ENCODE measurements around the gene BCR.

Gene BCR

GRCh38 chr22:23221351-23221804 is 41.1 kb downstream of the BCR start:
- no peak overlapping the region for H3K4me3 ChIP-seq (ENCODE audit: low read depth, low read length)
- DNase-seq (ENCODE audit: low read depth) = no peak
- TF ChIP-seq, protein P1, sequence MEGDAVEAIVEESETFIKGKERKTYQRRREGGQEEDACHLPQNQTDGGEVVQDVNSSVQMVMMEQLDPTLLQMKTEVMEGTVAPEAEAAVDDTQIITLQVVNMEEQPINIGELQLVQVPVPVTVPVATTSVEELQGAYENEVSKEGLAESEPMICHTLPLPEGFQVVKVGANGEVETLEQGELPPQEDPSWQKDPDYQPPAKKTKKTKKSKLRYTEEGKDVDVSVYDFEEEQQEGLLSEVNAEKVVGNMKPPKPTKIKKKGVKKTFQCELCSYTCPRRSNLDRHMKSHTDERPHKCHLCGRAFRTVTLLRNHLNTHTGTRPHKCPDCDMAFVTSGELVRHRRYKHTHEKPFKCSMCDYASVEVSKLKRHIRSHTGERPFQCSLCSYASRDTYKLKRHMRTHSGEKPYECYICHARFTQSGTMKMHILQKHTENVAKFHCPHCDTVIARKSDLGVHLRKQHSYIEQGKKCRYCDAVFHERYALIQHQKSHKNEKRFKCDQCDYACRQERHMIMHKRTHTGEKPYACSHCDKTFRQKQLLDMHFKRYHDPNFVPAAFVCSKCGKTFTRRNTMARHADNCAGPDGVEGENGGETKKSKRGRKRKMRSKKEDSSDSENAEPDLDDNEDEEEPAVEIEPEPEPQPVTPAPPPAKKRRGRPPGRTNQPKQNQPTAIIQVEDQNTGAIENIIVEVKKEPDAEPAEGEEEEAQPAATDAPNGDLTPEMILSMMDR (IDR thresholded peaks at IDR 0.05; ENCODE audit: insufficient read depth, low read depth, low read length, missing control alignments) = no peak

DNA sequence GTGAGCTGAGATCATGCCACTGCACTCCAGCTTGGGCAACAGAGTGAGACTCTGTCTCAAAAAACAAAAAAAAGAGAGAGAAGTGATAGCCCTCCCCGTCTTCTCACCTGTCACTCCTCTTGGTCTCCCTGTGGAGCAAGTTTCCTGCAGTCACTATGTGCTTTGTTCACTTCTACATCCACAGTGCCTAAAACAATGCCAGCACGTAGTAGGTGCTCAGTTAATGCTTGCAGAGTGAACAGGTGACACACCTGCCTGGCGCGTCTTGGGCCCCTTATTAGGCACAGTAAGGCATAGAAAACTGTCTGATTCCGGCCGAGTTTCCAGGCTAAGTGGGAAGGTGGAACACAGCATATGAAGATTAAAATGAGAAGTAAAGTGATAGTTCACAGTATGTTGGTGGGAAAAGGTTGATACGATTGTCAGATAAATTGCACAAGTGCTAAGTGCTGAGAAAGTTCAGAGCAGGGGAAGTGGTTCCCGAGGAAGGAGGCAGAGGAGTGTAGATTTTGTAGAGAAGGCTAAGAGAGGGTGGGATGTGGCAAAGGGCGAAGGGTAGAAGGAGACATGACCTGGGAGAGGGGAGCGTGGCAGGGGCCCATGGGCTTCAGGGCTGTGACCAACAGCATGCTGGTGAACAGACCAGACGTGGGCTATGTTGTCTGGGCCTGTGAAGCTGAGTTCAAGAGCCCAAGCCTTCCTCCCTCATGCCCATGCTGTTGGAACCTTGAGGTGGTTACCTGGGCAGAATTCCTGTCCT is 41.9 kb downstream of the BCR start:
- TF ChIP-seq, protein P1 (IDR thresholded peaks at IDR 0.05; ENCODE audit: insufficient read depth, low read depth, low read length, missing control alignments) = no peak
- DNase-seq (ENCODE audit: low read depth) = no peak
- no peak overlapping the region for H3K4me3 ChIP-seq (ENCODE audit: low read depth, low read length)

DNA sequence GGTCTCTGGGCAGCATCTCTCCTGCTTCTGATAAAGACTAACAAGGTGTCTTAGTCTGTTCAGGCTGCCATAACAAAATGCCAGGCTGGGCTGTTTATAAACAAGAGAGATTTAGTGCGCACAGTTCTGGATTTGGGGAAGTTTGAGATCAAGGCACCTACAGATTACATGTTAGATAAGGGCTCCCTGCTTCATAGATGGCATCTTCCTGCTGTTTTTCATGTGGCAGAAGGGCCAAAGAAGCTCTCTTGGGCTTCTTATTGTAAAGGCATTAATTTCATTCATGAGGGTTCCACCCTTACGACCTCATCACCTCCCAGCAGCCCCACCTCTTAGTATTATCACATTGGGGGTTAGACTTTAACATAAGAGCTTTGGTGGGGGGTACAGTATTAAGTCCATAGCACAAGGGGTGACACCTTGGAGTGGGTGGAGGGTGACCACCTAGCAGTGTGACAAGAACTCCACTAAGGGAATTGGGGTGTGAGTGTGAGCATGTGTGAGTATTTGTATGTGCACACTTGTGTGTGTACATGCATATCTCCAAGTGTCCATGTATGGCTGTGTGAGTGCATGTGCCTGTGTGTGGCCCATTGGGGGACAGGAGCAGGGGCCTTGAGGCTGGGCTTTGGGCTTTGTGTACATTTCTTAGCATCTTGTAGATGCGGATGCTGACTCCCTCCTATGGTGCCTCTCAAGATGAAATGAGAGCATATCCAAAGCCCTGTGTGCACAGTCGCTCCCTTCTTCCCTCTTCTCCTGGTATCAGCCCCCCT is 42.7 kb downstream of the BCR start:
- TF ChIP-seq, protein P1 (IDR thresholded peaks at IDR 0.05; ENCODE audit: insufficient read depth, low read depth, low read length, missing control alignments) = no peak
- no peak overlapping the region for H3K4me3 ChIP-seq (ENCODE audit: low read depth, low read length)
- no peak for DNase-seq (ENCODE audit: low read depth)

GRCh38 chr22:23223569-23224317 is 43.4 kb downstream of the BCR start:
- DNase-seq (ENCODE audit: low read depth) = no peak
- no peak overlapping the region for H3K4me3 ChIP-seq (ENCODE audit: low read depth, low read length)
- TF ChIP-seq, protein P1 (IDR thresholded peaks at IDR 0.05; ENCODE audit: insufficient read depth, low read depth, low read length, missing control alignments) = no peak

DNA sequence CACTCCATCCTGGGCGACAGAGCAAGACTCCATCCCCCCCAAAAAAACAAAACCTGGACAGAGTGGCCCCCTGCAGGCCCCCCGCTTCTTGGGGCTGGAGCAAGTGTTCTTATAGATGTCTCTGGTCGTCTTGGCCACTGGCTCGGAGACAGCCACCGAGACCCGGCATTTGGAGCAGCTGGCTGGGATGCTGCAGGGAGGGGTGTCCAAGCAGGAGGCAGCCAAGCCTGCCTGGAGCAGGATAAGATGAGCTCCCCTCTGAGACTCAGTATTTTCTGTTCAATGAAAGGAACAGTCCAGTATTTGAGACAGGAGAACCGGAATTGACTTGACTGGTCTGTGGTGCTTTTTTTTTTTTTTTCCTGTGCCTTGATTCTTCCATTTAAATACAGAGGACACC is 44.5 kb downstream of the BCR start:
- TF ChIP-seq, protein P1 (IDR thresholded peaks at IDR 0.05; ENCODE audit: insufficient read depth, low read depth, low read length, missing control alignments) = no peak
- DNase-seq (ENCODE audit: low read depth) = no peak
- no peak overlapping the region for H3K4me3 ChIP-seq (ENCODE audit: low read depth, low read length)

GRCh38 chr22:23225337-23225723 is 45.0 kb downstream of the BCR start:
- no peak for DNase-seq (ENCODE audit: low read depth)
- TF ChIP-seq, protein P1 (IDR thresholded peaks at IDR 0.05; ENCODE audit: insufficient read depth, low read depth, low read length, missing control alignments) = no peak
- no peak overlapping the region for H3K4me3 ChIP-seq (ENCODE audit: low read depth, low read length)

Data from GM12865 (cell line).